GM19324 (cell line): ENCODE measurements around the gene DCLK2.

Experiments
- ATAC-seq: cut with Tn5 transposase; IDR thresholded peaks from one replicate; pipeline ENCODE4 v1.9.1; 2021; ENCODE audit warnings: mild to moderate bottlenecking, moderate library complexity; ENCODE audit not compliant: unreplicated experiment, low FRiP score

Gene DCLK2

DNA sequence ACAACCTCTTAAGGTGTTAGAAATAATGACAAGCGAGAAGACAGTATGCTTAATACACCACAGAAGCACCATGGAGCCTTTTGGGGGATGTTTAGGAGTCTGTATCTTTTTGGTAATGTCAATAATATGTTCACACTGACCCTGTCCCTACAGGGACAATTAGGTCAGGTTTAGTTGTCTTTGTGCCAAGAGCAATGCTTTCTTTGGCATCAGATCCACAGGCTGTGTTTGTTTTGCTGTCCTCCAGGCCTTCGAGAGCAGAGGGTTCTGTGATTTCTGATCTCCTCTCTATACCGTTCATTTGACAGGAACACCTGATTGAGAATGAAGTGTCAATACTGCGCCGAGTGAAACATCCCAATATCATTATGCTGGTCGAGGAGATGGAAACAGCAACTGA lies 153.8 kb downstream of the DCLK2 start:
- ATAC-seq = no peak

DNA sequence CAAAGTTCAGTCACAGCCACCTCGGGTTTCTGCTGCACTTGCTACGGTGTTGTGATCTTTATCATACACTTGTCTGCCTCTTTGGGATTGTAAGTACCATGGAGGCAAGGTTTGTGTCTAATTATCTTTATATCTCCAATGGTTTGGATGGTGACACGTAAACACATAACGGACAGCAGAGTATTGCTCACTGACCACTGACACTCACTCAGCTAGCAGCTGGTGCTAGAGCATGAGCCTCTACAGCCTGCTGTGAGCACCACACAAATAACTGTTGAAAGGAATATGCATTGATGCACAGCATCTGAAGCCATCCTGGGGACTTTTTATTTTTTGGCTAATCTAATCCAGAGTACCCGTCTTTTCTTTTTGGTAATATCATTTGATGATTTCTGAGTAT lies 156.0 kb downstream of the DCLK2 start:
- ATAC-seq = no peak

DNA sequence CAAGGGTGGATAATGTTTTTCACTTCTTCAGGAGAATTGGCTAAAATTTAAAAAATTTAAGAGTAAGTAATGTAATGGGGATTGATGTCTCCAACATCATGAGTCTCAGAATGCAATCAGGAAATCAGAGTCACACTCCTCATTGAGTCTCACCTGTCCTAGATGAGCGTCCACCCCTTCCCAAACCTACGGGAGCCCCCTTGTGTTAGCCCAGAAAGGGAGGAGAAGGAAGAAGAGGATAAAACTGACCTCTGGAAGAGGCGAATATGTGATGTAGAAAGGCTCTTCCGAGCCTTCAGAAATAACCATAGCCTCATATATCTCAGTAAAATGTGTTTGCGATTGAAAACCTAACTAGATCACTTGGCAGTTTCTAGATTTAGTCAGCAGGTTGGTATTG lies 157.1 kb downstream of the DCLK2 start:
- ATAC-seq = no peak

DNA sequence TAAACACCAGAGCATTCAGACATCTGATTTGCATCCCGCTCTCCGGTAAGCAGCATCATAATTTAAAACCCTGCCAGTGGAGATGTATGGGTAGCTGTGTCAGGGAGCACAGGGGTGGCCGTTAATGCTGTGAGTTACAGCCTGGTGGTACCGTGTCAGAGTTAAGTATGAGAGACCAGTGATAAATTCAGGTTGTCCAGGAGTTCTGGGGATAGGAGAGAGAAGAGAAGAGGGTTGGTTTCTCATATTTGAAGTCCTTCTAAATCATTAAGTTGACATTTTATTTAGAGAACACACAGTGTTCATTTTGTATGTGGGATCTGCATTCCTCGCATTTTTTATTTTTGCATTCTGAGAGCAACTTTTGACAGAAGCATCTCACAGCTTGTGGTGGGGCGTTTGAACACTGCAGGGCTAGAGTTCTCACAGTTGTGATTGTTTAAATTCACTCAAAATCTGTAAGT lies 157.6 kb downstream of the DCLK2 start:
- no peak for ATAC-seq

DNA sequence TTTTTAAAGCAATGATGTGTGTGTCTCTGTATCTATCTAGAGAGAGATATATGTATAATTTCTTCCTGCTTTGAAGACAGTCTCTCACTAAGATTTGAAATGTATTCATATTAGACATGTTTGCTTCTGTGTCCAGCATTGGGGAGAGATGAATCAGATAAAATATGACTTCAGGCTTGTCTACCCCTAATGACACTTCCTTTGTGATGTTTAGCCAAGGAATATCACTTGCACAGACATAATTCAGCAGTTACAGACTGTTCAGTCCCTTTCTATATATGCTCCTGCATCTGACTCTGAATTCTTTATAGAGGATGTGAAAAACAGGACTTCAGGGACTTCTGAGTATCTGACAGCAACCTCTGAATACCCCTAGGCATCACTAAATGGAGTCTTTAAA lies 158.4 kb downstream of the DCLK2 start:
- ATAC-seq = no peak

DNA sequence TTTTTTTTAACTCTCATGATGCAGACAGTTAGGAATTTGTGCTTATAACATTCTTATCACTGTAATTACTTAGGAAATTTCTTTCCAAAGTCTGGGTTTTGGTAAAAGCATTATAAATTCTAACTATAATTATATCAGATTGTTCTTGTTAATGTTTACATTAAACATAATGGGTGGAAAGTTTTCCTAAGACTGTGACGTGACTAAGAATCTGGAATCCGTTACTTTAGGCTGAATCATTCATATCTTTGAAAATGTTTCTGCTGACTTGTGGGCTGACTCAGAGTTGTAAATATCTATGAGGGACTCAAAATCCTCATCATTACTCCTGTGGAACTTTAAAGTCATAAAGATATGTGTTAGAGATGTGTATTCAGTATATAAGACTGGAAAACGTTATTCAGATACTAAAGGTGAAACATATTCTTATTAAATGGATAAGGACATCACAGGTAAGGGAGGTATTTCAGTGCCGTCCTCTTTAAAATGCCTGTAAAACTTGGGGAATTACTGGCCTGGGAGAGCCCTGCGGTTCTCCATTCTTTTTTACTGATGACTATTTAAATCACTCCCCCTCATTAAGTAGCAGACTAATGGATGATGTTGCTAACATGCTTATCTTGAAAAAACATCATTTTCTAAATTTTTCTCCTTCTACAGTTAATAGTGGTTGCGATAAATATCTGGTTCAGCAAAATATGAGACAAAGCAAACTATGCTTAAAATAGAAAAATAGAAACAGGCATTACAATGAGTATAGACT lies 159.0 kb downstream of the DCLK2 start:
- ATAC-seq = no peak

DNA sequence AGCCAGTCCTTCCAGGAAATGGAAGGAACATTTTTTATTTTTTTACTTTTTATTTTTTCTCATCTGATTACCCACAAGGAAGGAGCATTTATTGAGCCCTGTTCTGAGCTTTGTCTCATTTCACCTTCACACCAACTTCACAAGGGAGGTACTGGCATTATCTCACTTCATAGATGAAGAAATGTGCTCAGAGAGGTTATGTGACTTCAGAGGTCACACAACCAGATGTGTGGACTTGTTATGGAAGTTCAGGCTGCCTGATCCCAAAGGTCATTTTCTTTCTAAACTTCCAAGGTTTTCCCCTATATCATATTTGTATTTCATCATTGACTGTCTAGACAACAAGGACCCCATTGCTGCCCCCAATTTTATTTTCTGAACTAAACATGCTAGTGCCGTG lies 160.3 kb downstream of the DCLK2 start:
- ATAC-seq = no peak

DNA sequence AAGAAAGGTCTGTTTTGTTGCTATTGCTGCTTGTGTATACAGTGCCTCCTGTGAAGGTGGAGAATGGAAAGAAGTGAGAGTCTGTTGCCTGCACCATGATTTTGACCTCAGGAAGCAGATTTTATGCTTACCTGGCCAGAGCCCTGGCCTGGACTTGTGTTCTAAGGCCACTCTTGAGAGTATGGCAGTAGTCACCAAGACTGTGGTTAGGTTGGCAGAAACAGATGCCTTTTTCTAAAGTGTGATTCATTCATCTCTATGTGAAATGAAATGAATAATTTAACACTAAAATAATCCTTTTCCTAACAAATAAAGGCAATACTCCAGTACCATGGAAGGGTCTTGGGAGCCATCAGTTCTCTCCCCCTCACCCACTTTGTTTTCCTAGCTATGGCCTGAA lies 161.8 kb downstream of the DCLK2 start:
- no peak for ATAC-seq

DNA sequence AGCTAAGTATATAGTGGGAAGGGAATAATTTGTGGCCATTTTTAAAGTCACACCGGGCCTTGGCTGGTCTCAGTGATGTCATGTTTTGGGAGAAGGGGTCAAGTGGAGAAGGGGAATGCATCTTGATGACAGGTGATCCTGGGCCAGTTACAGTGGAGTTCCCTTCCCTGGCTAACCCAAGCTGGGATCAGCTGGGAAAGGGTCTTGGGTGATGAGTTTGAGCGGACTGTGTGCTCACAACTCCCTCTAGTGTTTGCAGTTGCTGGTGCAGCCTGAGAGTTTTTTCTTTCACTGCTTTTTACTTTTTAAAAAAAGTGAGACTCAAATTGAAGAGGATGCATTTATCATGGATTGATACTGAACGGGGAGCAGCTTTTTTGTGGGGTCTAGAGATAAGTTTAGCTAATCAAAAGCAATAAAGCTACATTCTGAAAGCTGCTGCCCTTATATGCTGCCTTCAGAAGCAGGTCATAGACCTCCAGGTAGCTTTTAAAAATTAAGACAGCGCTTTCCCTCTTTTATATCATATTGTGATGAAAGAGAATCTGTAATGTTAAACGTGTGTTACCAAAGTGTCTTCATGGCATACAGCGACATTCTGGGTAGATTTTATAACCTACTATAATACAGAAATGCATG lies 164.7 kb downstream of the DCLK2 start:
- ATAC-seq = no peak

DNA sequence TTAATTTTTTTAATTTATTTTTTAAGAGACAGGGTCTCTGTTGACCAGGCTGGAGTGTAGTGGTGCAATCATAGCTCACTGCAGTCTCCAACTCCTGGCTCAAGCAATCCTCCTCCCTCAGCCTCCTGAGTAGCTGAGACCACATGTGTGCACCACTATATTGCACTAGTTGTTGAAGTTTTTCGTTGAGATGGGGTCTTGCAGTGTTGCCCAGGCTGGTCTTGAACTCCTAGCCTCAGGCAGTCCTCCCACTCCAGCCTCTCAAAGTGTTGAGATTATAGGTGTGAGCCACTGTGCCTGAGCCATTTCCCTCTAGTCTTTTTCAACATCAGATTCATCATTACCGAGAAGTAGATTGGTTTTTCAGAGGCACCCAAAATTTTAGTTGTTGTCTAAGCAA lies 165.7 kb downstream of the DCLK2 start:
- ATAC-seq = no peak

DNA sequence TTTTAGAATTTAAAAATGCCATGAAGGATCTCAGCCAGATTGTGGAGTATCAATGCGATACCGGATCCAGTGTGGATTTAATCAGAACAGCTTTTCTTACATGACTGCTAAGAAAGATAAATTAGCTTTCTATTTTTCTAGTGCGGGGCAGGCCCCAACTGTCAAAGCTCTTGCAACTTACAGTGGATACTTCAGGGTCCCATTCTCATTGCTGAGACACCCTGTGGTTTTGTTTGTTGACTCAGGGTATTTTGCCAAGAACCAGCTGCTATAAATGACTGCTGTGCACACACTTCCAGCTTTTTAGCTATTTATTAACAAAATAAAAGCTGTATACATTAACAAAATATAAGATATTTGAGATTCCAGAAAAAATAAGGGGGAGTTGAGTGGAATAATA lies 166.4 kb downstream of the DCLK2 start:
- ATAC-seq = no peak

DNA sequence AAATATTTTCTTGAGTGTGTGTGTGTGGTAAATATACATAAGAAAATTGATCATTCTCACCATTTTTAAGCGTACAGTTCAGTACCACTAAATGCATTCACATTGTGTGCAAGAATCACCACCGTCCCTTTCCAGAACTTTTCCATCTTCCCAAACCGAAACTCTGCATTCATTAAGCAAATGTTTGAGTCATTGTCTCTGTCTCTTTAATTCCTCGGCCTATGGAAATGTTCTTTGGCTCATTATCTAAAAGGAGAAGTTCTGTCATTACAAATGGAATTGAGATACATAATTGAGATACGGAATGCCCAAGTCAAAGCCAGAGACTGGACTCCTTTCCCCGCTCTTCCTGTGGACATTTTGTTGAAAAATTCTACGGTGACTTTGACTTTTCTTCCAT lies 168.9 kb downstream of the DCLK2 start:
- no peak for ATAC-seq

DNA sequence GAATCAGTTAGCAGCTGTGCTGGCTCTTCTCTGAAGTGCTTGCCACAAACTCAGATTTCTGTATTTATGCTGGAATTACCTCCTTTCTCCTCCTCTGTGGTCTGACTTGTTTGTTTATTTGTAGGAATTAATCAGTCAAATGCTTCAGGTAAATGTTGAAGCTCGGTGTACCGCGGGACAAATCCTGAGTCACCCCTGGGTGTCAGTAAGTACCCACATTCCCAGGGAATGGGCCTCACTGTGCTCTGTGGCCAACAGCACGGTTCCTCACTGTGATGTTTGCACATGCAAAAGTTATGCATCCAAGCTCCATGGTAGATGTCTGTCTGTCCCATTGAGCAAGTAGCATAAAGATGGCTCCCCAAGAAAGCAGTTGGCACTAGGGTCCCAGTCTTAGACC lies 169.9 kb downstream of the DCLK2 start:
- ATAC-seq = no peak

DNA sequence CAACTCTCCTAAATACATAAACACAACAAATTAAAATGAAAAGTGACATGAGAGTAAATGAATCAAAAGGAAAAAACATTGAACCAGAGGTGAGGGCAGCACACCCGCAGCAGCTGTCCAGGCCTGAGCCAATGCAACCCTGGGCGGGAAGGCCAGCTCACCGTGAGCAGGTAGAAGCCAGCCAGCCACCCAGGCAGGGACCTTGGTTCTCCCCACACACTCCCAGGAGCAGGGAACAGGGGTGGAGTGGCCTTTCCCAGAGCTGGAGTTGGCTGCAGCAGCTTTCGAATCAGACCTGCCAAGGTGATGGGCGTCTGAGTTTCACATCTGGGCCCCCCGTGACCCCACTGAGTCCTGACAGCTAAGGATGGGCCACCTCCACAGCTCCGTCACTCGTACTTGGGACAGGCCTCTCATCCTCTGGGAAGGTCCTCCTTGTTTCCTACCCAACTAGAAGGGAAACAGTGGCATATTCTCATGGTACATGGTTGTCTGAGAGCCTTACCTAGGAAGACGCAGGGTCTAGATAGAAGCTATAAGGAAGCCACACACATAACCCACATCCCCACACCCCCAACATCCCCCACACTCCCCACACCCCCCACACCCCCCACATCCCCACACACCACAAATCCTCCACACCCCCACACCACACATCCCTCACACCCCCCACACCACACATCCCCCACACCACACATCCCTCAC lies 172.2 kb downstream of the DCLK2 start:
- ATAC-seq = no peak

DNA sequence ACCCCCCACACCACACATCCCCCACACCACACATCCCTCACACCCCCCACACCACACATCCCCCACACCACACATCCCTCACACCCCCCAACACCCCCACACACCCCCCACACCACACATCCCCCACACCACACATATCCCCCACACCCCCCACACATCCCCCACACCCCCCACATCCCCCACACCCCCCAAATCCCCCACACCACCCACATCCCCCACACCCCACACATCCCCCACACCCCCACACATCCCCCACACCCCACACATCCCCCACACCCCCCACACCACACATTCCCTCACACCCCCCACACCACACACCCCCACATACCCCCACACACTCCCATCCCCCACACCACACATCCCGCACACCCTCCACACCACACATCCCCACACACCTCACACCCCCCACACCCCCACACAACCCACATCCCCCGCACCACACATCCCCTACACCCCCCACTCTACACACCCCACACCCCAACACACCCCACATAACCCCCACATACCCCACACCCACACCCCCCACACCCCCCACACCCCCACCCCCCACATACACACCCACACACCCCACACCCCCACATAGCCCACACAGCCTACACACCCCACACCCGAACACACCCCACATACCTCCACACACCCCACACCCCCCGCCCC lies 172.9 kb downstream of the DCLK2 start:
- ATAC-seq = no peak

DNA sequence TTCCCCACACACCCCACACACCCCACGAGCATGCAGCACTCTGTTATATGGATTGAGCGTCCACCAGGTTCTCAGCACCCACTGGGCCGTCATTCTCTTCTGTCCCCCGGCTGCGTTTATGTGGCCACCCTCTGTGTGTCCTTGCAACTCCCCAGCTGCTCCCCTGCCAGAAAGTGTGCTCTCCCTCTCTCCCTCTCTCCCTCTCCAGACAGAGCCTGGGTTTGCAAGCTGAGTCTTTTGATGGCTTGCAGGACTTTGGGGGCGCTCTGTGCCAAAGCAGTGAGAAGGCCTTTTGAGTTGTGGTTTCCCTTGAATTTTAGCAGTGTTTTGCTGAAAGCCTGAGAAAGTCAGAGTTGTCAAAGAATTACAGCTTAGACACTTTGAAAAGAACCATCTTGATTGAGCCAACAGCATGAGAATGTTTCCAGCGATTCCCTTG lies 173.5 kb downstream of the DCLK2 start:
- ATAC-seq = no peak

DNA sequence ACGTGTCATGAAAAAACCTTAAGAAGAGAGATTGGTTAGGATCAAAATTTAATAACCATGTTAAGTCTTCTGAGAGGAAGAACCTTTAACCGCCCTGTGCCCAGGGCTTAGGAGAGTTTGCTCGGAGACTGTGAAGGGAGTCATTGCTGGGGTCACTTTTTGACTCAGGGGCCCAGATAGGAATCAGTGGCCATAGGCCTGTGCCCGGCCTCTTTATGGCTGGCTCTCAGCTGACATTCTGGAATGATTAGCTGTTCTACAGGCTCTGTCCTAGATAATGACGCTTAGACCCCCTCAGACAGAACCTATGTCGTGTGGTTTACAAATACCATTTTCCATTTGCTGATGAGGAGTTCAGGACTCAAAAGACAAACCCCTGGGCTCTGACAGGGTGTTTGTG lies 174.1 kb downstream of the DCLK2 start:
- no peak for ATAC-seq

DNA sequence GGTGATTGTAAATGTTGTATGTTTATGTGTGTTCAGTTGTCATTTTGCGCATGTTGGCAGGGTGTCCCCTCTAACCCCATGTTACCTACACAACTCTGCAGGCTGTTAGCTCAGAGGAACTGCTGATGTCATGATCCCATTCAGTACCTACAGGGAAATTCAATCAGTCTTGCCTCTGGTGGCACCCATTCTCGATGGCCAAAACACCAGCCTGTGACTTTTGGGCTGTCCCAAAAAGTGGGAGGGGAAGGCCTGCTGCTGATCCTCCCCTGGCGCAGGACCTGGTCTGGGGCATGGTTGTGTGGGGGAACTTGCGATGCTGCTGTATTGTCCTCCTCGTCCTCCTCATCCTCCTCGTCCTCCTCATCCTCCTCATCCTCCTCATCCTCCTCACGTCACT lies 174.5 kb downstream of the DCLK2 start:
- no peak for ATAC-seq

DNA sequence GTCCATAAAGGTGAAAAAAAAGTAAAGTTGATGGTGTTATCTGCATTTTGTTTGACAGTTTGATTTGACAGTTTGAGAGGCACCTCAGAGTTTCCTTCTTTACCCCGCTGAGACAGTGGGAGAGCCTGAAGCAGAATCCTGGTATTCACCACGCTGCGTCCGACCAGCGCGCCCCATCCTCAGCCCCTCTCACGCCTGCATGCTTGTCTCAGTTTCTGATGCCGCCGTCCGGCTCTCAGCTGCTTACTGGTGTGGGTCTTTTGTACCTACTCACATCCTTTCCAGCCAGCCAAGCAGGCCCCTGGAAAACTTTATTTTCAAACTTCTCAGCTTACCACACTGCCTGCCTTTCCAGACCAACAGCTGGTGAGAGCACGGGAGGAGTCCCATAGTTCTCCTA lies 175.2 kb downstream of the DCLK2 start:
- ATAC-seq = no peak

DNA sequence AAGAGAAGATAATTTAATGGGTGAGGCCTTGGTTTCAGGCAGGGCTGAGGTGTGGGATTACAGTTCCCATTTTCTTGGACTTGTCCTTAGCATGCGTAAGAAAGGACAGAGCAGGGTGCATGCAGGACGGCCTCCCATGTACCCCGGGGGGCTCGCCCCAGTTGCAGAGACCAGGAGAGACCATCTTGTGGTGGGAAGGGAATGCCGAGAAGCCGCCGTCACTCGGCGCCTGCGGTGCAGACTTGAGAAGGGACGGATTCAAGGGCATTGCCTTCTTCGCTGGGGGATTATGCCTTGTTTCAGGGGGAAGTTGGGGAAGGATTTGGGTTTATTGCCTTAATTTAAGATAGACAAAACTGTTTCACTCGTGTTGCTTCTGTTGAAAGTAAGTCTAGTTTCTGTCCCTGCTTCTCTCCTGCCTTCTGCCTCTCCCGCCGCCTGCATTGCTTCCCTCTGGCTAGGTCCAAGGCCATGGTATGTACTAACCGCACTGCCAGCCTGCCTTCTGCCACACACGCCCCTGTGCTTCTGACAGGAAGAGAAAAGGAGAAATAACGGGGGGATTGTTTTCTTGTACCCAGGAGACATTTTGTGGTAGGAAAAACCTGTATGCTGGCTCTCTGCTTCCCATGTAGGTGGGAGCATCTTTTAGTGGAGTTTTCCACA lies 175.9 kb downstream of the DCLK2 start:
- ATAC-seq = no peak
